ENCODE results near the gene SMYD1. TPM values are rescaled to one million over a fixed set of nuclear protein-coding genes. Genes with fewer than 3 reads are reported as not detected.

SMYD1 gene
- total RNA-seq, 4 donors from 2014 or later: 0.04 TPM; not detected in 3

DNA sequence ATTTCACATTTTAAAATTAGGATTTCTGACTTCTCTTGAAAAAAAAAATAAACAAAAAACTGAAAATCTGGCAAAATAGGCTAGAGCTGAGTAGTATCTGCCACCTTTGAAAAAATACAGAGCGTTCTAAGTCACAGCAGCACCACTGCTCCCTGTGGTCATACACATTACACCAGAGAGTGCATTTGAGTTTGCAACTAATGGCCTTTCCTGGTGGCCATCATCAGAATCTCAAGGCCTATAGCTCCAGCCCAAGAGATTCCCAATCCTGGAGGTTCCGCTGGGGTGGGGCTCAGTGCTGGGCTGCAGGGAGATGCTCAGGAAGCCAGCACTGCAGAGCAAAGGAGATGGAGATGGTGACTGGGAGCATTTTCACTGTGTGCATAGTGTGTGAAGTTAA is 17.5 kb downstream of the SMYD1 start:
- WGBS, 2 donors: 99 to 100% methylated on average over 2 of the region's 2 CpGs
- no peak for DNase-seq (ENCODE audit: low spot score in 2 of 2)
- TF ChIP-seq, protein P1, sequence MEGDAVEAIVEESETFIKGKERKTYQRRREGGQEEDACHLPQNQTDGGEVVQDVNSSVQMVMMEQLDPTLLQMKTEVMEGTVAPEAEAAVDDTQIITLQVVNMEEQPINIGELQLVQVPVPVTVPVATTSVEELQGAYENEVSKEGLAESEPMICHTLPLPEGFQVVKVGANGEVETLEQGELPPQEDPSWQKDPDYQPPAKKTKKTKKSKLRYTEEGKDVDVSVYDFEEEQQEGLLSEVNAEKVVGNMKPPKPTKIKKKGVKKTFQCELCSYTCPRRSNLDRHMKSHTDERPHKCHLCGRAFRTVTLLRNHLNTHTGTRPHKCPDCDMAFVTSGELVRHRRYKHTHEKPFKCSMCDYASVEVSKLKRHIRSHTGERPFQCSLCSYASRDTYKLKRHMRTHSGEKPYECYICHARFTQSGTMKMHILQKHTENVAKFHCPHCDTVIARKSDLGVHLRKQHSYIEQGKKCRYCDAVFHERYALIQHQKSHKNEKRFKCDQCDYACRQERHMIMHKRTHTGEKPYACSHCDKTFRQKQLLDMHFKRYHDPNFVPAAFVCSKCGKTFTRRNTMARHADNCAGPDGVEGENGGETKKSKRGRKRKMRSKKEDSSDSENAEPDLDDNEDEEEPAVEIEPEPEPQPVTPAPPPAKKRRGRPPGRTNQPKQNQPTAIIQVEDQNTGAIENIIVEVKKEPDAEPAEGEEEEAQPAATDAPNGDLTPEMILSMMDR (IDR thresholded peaks at IDR 0.05): no peak
- no peak for TF ChIP-seq POLR2A (IDR thresholded peaks at IDR 0.05)
- H3K4me3 ChIP-seq (ENCODE audit: low read depth, poor library complexity, severe bottlenecking): no peak overlapping the region
- intact Hi-C loops (cut with DNase I; ENCODE audit: low total_unique reads): no loop called here

DNA sequence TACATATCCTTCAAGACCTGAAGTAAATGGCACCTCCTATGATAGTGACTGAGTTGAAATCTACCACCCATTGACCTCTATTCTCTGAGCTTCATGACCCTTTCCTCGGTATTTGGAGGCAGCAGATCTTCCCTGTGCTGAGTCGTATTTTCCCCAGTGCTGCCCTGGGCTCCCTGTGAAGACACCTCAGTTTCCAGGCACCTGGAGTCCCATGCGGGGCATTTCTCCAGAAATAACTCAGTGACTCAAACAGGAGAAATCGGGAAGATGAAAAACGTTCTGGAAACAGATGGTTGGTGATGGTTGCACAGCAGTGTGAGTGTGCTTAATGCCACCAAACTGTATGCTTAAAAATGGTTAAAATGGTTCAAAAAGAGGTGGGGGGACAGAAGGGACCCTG is 18.0 kb downstream of the SMYD1 start:
- intact Hi-C loops (cut with DNase I; ENCODE audit: low total_unique reads): no loop called here
- H3K4me3 ChIP-seq (ENCODE audit: low read depth, poor library complexity, severe bottlenecking): no peak overlapping the region
- 73 to 79% methylated on average over 5 of the region's 5 CpGs for WGBS, 2 donors
- no peak for TF ChIP-seq POLR2A (IDR thresholded peaks at IDR 0.05)
- TF ChIP-seq, protein P1 (IDR thresholded peaks at IDR 0.05): no peak
- DNase-seq (ENCODE audit: low spot score in 2 of 2): no peak

DNA sequence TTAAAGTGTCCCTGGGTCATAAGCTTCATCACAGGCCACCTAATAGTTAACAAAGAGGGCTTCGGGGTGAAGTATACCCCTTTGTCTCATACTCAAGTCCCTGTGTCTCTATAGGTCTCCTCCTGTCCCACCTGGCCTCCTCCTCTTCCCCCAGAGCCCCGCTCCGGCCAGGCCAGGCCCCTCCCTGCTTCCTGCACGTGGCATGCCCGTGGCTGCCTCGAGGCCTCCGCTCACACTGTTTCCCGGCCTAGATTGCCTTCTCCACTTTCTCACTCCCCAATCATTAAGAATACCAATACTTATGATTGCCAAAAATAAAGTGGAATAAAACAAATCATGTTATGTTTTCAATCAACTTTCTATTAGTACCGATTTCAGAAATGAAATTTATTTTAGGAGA is 18.8 kb downstream of the SMYD1 start:
- WGBS, 2 donors: 81% methylated on average over 9 of the region's 9 CpGs
- TF ChIP-seq POLR2A (IDR thresholded peaks at IDR 0.05): no peak
- TF ChIP-seq, protein P1 (IDR thresholded peaks at IDR 0.05): no peak
- intact Hi-C loops (cut with DNase I; ENCODE audit: low total_unique reads): no loop called here
- no peak overlapping the region for H3K4me3 ChIP-seq (ENCODE audit: low read depth, poor library complexity, severe bottlenecking)
- no peak for DNase-seq (ENCODE audit: low spot score in 2 of 2)

DNA sequence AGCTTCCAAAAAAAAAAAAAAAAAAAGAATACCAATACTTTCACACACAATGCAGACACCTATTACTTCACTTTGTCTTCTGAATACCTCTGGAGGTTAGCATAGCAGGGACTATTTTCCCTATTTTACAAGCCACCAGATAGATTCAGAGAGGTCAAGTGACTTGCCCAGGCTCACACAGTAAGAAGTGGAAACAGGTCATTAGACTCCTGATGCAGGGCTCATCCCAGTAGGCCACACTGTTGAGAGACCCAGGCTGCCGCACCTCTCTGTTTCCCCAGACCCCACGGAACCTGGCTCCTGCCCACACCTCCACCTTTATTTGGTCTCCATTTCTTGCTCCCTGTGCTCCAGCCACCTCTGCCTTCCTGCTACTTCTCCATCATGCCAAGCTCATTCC is 19.4 kb downstream of the SMYD1 start:
- no peak overlapping the region for H3K4me3 ChIP-seq (ENCODE audit: low read depth, poor library complexity, severe bottlenecking)
- WGBS, 2 donors: 98 to 100% methylated on average over 2 of the region's 2 CpGs
- intact Hi-C loops (cut with DNase I; ENCODE audit: low total_unique reads): no loop called here
- TF ChIP-seq, protein P1 (IDR thresholded peaks at IDR 0.05): no peak
- no peak for TF ChIP-seq POLR2A (IDR thresholded peaks at IDR 0.05)
- DNase-seq (ENCODE audit: low spot score in 2 of 2): no peak

DNA sequence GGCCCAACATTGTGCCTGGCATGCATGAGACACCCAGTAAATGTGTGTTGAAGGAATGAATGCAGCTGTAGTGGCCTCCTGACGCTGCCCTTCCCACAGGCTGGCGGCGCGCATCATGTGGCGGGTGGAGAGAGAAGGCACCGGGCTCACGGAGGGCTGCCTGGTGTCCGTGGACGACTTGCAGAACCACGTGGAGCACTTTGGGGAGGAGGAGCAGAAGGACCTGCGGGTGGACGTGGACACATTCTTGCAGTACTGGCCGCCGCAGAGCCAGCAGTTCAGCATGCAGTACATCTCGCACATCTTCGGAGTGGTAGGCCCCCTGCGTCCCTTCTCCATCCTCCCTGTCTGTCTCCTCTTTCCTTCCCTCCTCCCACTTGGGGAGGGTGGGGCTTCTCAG is 20.1 kb downstream of the SMYD1 start:
- DNase-seq (ENCODE audit: low spot score in 2 of 2): no peak
- intact Hi-C loops (cut with DNase I; ENCODE audit: low total_unique reads): no loop called here
- no peak overlapping the region for H3K4me3 ChIP-seq (ENCODE audit: low read depth, poor library complexity, severe bottlenecking)
- TF ChIP-seq, protein P1 (IDR thresholded peaks at IDR 0.05): no peak
- TF ChIP-seq POLR2A (IDR thresholded peaks at IDR 0.05): no peak
- WGBS, 2 donors: 93 to 94% methylated on average over 16 to 17 of the region's 17 CpGs

DNA sequence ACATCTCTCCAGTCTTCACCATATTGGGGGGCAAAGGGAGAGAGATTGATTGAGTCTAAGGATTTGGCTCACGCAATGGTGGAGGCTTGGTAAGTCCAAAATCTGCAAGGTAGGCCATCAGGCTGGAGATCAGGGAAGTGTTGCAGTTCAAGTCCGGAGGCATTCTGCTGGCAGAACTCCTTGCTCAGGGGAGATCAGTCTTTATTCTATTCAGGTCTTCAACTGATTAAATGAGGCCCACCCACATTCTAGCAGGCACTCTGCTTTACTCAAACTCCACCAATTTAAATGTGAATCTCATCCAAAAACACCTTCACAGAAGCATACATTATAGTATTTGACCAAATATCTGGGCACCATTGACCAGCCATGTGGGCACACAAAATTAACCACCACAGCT is 21.4 kb downstream of the SMYD1 start:
- TF ChIP-seq, protein P1 (IDR thresholded peaks at IDR 0.05): no peak
- no peak for TF ChIP-seq POLR2A (IDR thresholded peaks at IDR 0.05)
- WGBS, 2 donors: 93 to 98% methylated on average over 2 of the region's 2 CpGs
- intact Hi-C loops (cut with DNase I; ENCODE audit: low total_unique reads): no loop called here
- H3K4me3 ChIP-seq (ENCODE audit: low read depth, poor library complexity, severe bottlenecking): no peak overlapping the region
- no peak for DNase-seq (ENCODE audit: low spot score in 2 of 2)

Measured in lower leg skin (tissue), 4 donors.